GM12873 (cell line): Measurements from ENCODE around the gene SLC15A4.

Experiments used
- TF ChIP-seq, protein P1 (sequence below): IDR thresholded peaks from 2 replicates; pipeline ENCODE4 v1.5.1; 2012; ENCODE audit warnings: low read depth, mild to moderate bottlenecking, moderate library complexity, low read length, control low read depth; ENCODE audit not compliant: insufficient read depth; ENCODE audit errors: missing control alignments

Gene SLC15A4

GRCh38 chr12:128814411-128815261 is 9.1 kb downstream of the SLC15A4 start:
- TF ChIP-seq, protein P1, sequence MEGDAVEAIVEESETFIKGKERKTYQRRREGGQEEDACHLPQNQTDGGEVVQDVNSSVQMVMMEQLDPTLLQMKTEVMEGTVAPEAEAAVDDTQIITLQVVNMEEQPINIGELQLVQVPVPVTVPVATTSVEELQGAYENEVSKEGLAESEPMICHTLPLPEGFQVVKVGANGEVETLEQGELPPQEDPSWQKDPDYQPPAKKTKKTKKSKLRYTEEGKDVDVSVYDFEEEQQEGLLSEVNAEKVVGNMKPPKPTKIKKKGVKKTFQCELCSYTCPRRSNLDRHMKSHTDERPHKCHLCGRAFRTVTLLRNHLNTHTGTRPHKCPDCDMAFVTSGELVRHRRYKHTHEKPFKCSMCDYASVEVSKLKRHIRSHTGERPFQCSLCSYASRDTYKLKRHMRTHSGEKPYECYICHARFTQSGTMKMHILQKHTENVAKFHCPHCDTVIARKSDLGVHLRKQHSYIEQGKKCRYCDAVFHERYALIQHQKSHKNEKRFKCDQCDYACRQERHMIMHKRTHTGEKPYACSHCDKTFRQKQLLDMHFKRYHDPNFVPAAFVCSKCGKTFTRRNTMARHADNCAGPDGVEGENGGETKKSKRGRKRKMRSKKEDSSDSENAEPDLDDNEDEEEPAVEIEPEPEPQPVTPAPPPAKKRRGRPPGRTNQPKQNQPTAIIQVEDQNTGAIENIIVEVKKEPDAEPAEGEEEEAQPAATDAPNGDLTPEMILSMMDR = no peak

DNA sequence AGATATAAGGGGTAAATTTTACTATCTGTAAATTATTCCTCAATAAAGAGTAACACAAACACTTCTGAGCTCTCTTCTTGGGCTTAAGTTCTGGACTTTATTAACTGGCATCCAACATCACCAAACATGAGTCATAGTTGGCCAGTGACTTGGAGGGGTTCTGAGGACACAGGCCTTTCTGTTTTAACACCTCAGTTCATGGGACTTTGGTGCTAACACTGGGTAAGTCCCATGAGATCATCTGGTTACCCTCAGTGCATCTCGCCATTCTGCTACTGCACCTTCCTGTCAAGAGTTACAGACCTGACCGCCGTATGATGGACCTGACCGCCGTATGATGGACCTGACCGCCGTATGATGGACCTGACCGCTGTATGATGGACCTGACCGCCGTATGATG is 9.9 kb downstream of the SLC15A4 start:
- TF ChIP-seq, protein P1 = no peak

DNA sequence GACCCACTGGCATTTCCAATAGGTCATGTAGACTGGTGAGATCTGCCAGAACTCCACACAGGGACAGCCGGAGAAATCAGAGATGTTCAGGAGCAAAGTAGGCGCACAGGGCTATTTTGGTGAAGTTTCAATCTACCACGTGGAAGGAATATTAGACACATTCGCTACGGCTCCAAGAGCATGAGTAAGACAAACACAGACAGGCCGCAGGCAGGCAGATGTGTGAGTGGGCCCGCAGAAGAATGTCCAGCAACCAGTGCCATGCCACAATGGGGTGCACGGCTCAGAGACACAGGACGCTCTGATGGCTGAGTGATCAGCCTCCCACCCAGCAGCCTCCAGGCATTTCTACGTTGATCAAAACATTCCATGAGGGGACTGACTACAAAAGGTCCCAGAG is 10.4 kb downstream of the SLC15A4 start:
- TF ChIP-seq, protein P1 = no peak

GRCh38 chr12:128811806-128812205 is 12.0 kb downstream of the SLC15A4 start:
- TF ChIP-seq, protein P1 = no peak

GRCh38 chr12:128810182-128811127 is 13.3 kb downstream of the SLC15A4 start:
- TF ChIP-seq, protein P1 = no peak

- TF ChIP-seq, protein P1 = no peak
Observed at GRCh38 chr12:128808651-128809050, 15.1 kb downstream of the SLC15A4 start.
